T-helper 2 cell (primary cell): Measurements from ENCODE around the gene SUSD1.
A peak's percentile ranks its signal among the peaks of the same experiment; 100 is the strongest.
"Not testable (repeated sequence)": the region's sequence is repeated elsewhere in the genome, so short reads cannot be mapped to it uniquely, and the experiment has no call there.

Experiments
- DNase-seq, 5 experiments: peaks; one replicate each; pipeline versions ENCODE4 v3.0.0 to v3.0.0-alpha.2; 2012 to 2022

The SUSD1 gene

DNA sequence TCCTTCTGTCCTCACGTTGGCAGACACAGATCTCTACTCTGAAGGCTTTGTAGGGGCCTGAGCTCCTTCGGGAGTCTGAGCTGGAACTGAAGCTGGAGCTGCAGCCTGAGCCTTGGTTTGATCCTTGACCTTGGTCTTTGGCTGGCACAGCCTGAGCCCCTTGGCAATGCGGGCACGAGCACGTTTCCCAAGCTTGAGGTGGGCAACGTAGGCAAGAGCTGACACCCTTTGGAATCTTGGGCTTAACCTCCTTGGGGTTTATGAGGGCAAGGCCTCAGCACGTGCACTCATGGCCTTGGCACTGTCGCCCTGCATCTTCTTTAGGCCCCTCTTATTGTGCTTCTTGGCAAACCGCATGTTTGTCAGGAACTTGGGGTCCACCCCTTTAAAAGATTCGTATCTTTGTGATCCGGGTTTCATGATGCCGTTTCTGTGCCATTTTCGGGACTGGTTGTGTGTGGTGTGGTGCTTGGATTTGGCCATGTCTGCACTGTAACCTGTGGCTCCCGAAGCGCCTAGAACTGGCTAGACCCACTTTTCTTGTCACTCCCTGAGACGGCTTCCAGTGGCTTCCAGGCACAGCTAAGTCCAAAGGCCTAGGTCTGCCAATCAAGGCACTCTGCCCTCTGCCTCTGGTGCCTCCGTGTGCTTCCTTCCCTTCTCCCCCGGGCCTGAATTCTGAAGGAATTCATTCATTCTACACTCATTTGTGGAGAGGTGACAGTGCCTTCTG lies 1.4 kb downstream of the SUSD1 start:
- no peak for DNase-seq

DNA sequence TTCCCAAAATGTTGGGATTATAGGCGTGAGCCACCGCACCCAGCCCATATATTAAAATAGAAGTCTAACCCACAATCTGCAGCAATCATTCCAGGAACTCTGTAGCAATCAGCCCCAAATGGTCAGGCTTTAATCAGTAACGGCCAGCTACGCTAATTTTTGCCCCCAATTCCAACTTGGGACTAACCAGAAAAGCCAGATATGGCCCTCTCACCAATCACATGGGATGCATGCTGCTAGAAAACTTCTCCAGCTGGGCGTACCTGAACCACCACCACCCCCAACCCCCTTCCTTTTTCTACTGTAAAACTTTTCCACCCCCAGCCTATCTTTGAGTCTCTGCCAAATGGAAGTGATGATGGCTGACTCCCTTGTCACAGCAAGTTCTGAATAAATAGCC lies 4.1 kb downstream of the SUSD1 start:
- DNase-seq = no peak

- no peak for DNase-seq
Observed at GRCh38 chr9:112170235-112170634, 4.9 kb downstream of the SUSD1 start.

GRCh38 chr9:112169368-112169767 lies 5.7 kb downstream of the SUSD1 start:
- no peak for DNase-seq

DNA sequence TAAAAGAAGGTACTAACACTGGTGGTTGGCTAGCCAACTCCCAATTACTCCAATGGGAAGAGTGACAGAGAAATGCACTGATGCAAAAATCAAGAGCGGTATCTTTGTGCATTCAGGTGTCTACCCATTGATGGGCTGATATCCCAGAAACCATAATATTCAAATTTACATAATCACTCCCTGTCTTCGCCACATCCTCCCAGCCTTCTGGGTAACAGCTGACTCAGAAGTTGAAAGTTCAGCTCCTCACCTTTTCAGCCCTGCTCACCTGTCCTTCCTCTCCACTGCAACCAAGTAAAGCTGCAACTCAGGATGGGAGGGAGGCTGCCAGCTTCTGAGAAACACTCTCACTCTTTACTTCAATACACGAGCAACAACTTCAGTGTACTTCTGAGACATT lies 6.9 kb downstream of the SUSD1 start:
- peak in 1 of 5 experiments; percentile 39 for DNase-seq

DNA sequence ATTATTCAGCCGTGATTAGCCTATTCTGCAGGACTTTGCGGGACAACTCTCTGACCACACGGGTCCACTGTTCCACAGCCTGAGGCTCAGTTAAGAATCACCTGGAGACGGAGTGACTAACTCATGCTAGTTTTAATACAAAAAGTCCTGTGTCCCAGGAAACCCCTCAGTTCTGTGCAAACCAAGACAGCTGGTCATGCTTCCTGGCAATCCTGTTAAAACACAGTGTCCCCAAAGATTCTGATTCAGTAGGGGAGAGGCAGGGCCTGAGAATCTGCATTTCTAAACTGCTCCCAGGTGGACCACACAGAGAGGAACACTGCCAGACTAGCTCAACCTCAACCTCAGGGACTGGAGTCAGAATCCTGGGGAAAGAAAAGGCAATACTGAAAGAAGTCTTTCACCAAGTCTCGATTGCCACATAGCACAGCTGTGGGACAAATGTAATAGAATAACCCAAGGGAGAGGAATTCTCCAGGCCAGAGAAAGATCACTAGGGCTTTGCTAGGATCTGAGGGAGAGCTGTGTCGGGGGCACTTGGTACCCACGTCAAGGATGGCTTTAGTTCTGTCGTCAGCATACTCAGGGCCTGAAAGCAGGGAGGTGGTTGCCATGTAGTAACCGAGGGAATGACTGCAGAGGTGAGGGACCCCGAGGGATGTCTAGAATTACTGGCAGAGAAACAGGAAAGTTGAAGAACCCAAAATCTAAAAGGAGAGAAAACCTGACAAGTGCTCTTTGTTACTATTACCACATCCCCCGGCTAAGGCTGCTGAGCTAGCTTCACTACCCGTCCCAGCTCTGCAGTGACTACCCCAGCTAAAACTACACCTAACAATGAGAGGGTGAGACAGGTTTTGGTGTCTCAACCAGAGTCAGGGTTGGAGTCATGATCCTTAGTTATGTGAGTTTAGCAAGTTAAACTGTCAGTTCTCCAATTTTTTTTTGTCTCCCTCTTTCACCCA lies 8.6 kb downstream of the SUSD1 start:
- no peak for DNase-seq

- no peak for DNase-seq
Observed at GRCh38 chr9:112162621-112163413, 12.3 kb downstream of the SUSD1 start.

DNA sequence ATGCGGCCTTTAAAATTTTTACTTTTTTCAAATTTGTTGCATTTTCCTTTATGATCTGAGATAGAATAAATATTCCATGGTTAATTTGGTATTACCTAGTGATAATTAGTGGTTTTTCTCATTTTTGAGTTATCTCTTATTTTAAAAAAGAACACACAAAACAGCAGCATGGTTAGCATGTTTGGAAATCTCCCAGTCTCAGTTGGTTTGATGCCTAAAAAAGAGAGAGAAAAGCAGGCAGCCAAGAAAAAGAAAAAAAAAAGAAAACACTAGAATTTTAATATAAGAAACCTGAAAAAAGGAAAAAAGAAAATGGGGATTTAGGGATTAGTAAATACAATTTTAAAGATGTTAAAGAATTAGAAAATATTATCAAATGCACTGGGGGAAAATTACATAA lies 15.3 kb downstream of the SUSD1 start:
- DNase-seq = no peak

DNA sequence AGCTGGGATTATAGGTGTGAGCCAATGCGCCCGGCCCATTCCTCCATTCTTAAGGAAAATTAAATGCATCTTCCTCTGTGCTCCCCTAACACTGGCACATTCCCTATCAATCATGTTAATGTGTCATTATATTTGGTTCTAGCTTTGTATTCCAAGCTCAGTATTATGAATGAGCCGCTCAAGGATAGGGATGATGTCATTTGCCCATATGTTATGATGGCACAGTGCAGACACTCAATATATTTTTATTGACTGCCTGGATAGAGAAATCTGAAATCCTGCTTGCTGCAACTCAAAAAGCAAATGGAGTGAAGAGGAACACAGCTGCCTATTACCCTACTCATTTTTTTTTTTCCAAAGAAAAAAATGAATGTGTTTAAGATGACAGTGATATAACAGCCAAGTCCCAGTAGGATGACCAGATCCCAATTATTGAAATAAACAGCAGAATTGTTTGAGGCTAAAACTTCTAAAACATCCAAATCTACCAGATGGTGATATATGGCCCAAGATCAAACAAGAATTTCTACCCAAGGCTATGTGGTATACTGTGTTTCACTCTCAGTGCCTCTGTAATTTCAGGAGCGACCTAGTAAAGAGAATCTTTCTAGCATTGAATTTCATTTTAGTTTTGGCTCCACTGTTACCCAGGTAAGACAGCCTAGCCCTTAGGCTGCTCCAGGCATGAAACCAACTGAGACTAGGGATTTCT lies 16.3 kb downstream of the SUSD1 start:
- no peak for DNase-seq

DNA sequence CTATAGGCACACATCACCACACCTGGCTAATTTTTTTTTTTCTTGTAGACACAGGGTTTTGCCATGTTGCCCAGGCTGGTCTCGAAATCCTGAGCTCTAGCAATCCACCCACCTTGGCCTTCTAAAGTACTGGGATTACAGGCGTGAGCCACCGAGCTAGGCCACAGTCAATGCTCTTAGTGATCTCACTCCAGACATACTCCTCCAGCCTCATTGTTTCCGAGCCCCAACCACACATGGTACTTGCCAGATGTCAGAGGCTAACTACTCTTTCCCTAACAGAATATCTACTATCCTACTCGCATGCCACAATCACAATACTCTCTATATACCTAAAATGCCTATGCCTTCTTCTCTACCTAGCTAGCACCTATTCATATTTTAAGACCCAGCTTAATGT lies 17.1 kb downstream of the SUSD1 start:
- DNase-seq = no peak

DNA sequence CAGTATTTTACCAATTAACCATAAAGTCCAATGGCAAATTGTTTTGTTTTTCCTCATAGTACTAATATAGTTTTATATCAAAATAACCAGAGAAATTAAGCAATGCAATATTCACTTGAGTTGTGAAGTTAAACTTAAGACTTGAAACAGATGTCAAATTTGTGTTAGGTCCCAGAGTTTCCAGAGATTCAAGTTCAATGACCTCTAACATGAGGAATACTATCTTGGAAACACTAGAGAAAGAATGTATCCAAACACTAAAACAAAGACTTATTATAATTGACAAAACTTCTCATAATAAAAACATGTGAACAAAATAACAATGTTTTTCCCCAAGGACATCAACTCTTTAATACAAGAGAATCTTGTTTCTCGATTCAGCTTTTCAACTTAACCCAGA lies 18.0 kb downstream of the SUSD1 start:
- no peak for DNase-seq

DNA sequence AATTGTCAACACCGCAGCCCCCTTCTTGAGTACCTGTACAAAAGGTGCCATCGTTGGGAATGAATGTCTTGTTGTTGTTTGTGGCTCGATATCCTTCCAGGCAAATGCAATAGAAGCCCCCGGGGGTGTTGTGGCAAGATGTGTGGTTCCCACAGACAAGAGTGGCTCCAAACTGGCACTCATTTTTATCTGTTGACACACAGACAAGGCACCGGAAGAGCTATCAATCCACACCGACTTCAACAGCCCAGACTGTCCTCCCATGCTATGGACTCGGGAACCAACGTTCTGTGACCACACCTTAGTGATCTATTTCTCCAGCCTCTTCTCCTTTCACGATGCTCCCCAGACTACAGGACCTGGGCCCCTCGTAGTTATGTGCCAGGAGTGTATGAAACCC lies 25.9 kb downstream of the SUSD1 start:
- DNase-seq = no peak

GRCh38 chr9:112145886-112146285 lies 29.2 kb downstream of the SUSD1 start:
- no peak for DNase-seq

GRCh38 chr9:112144807-112145206 lies 30.3 kb downstream of the SUSD1 start:
- DNase-seq = no peak

- DNase-seq = no peak
Observed at GRCh38 chr9:112142420-112142819, 32.7 kb downstream of the SUSD1 start.

- no peak for DNase-seq
Observed at GRCh38 chr9:112140936-112141335, 34.2 kb downstream of the SUSD1 start.

GRCh38 chr9:112137066-112137465 lies 38.0 kb downstream of the SUSD1 start:
- no peak for DNase-seq

GRCh38 chr9:112135706-112136105 lies 39.4 kb downstream of the SUSD1 start:
- no peak for DNase-seq

GRCh38 chr9:112133806-112134205 lies 41.3 kb downstream of the SUSD1 start:
- not testable (repeated sequence) for DNase-seq

DNA sequence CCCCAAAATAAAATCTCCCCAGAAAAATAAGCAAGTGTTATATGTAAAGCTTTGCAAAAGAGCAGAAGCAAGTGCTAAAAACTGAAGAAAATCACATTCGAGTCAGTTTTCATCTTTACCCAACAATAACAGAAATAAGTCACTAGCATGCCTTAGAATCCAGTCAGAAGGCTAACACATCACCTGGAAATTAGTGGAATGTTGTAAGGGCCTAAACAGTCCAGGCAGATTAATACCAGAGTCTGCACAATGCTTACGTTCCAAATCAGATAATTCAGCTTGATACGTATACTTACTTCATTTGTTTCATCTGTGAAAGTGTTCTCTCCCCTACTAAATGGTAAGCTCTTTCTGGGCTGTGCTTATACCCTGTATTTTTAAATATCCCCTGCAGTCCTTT lies 42.7 kb downstream of the SUSD1 start:
- DNase-seq = no peak

DNA sequence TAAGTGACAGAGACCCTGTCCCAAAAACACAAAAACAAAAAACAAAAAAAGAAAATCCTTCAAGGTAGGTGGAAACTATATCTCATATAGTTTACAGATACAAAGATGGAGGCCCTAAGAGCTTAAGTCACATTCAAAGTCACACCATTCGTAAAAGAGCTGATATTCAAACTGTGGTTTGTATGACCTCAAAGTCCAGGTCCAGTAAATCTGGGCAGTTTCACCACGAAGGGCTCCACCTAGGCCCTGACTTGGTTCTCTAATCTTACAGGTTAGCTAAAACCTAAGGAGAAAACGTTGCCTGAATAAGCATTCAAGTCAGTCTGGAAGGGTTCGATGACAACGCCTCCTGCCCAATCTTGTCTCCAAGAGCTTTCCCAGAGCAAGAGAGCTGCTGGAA lies 44.1 kb downstream of the SUSD1 start:
- no peak for DNase-seq

DNA sequence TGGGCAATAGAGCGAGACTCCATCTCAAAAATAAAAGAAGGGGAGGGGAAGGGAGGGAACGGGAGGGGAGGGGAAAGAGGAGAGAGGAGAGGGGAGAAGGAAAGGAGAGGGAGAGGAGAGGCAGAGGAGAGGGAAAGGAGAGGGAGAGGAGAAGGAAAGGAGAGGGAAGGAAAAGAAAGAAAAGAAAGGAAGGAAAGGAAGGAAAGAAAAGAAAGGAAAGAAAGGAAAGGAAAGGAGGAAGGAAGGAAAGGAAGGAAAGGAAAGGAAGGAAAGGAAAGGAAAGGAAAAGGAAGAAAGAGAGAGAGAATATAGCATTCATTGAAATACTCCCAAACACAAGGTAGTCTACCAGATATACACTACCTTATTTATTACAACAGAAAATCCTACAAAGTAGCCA lies 44.8 kb downstream of the SUSD1 start:
- DNase-seq = no peak

GRCh38 chr9:112129246-112129645 lies 45.9 kb downstream of the SUSD1 start:
- DNase-seq = no peak
